DOHH2 (cell line): ENCODE data around the gene MLLT10.

Experiments used
- H3F3A ChIP-seq: fragments of 200-600 bp; sonication (generic), shearing (Covaris generic); 2 replicates; pipeline ENCODE4 v1.6.0; 2016; ENCODE audit warnings: antibody characterized with exemption, mild to moderate bottlenecking; ENCODE audit not compliant: control insufficient read depth, insufficient read depth
- H3K27ac ChIP-seq: fragments of 200-600 bp; sonication (generic); 2 replicates; pipeline ENCODE4 v1.5.1; 2014; ENCODE audit warnings: low read depth, mild to moderate bottlenecking, low read length, moderate library complexity
- H3K27me3 ChIP-seq: fragments of 200-600 bp; sonication (generic); 2 replicates; pipeline ENCODE4 v1.6.1; 2014; ENCODE audit warnings: mild to moderate bottlenecking, low read length, mixed read lengths; ENCODE audit not compliant: control insufficient read depth
- H3K36me3 ChIP-seq: fragments of 200-600 bp; sonication (generic); 2 replicates; pipeline ENCODE4 v1.6.1; 2014; ENCODE audit warnings: mild to moderate bottlenecking, low read length, moderate library complexity, mixed read lengths; ENCODE audit not compliant: control insufficient read depth
- H3K4me1 ChIP-seq: fragments of 200-600 bp; sonication (generic); 2 replicates; pipeline ENCODE4 v1.6.1; 2014; ENCODE audit warnings: mild to moderate bottlenecking, low read length, mixed read lengths; ENCODE audit not compliant: control insufficient read depth
- H3K4me2 ChIP-seq: fragments of 200-600 bp; sonication (generic); 2 replicates; pipeline ENCODE4 v1.6.0; 2014; ENCODE audit warnings: mild to moderate bottlenecking, low read length, moderate library complexity
- H3K4me3 ChIP-seq: fragments of 200-600 bp; sonication (generic); 2 replicates; pipeline ENCODE4 v1.5.1; 2014; ENCODE audit warnings: mild to moderate bottlenecking, low read length, mixed read lengths
- H3K79me2 ChIP-seq: fragments of 200-600 bp; sonication (generic); 2 replicates; pipeline ENCODE4 v1.6.1; 2014; ENCODE audit warnings: mild to moderate bottlenecking, low read length, mixed read lengths; ENCODE audit not compliant: control insufficient read depth
- H3K9me2 ChIP-seq: fragments of 200-600 bp; sonication (generic); replicated peaks from 2 replicates; pipeline ENCODE4 v1.6.1; 2014; ENCODE audit warnings: mild to moderate bottlenecking, low read length, mixed read lengths; ENCODE audit not compliant: control insufficient read depth
- H3K9me3 ChIP-seq: fragments of 200-600 bp; sonication (generic); 2 replicates; pipeline ENCODE4 v1.6.1; 2014; ENCODE audit warnings: antibody characterized with exemption, low read length, mixed read lengths; ENCODE audit not compliant: control insufficient read depth, insufficient read depth
- H4K20me1 ChIP-seq: fragments of 200-600 bp; sonication (generic); 2 replicates; pipeline ENCODE4 v1.6.0; 2014; ENCODE audit warnings: low read depth, mild to moderate bottlenecking, antibody characterized with exemption, low read length, moderate library complexity; ENCODE audit not compliant: control insufficient read depth, insufficient read depth
- EZH2phosphoT487 ChIP-seq: fragments of 200-600 bp; sonication (generic); IDR thresholded peaks from 2 replicates; pipeline ENCODE4 v1.6.1; 2017; ENCODE audit warnings: borderline replicate concordance, mild to moderate bottlenecking, antibody characterized with exemption, low read length, moderate library complexity, mixed read lengths
- TF ChIP-seq, protein P1 (sequence below): fragments of 200-600 bp; sonication (generic); IDR thresholded peaks from one replicate; pipeline ENCODE4 v1.5.1; 2014; ENCODE audit warnings: antibody characterized with exemption, mild to moderate bottlenecking, low read depth, low read length; ENCODE audit not compliant: poor library complexity, severe bottlenecking

MLLT10 gene

GRCh38 chr10:21497177-21497807 lies 36.7 kb upstream of the MLLT10 start:
- H3K4me3 ChIP-seq: peak overlapping the region; percentile 79
- no peaks in the 10 kb centered on the region for H3K9me2 ChIP-seq
- H3K9me3 ChIP-seq: no peaks in the 10 kb centered on the region
- H3F3A ChIP-seq: 0 out of 2 replicates have a peak, but pooled peaks cover 4% of the 10 kb centered on the region
- peaks cover 34% of the 10 kb centered on the region for H3K4me1 ChIP-seq
- no peaks in the 10 kb centered on the region for H3K36me3 ChIP-seq
- H3K79me2 ChIP-seq: no peaks in the 10 kb centered on the region
- no peak; the same call in 1 of the 2 replicates for TF ChIP-seq EZH2phosphoT487
- TF ChIP-seq, protein P1, sequence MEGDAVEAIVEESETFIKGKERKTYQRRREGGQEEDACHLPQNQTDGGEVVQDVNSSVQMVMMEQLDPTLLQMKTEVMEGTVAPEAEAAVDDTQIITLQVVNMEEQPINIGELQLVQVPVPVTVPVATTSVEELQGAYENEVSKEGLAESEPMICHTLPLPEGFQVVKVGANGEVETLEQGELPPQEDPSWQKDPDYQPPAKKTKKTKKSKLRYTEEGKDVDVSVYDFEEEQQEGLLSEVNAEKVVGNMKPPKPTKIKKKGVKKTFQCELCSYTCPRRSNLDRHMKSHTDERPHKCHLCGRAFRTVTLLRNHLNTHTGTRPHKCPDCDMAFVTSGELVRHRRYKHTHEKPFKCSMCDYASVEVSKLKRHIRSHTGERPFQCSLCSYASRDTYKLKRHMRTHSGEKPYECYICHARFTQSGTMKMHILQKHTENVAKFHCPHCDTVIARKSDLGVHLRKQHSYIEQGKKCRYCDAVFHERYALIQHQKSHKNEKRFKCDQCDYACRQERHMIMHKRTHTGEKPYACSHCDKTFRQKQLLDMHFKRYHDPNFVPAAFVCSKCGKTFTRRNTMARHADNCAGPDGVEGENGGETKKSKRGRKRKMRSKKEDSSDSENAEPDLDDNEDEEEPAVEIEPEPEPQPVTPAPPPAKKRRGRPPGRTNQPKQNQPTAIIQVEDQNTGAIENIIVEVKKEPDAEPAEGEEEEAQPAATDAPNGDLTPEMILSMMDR: no peak
- no peaks in the 10 kb centered on the region for H4K20me1 ChIP-seq
- peaks cover 81% of the 10 kb centered on the region for H3K27me3 ChIP-seq
- no peak overlapping the region for H3K27ac ChIP-seq
- H3K4me2 ChIP-seq: peak overlapping the region; percentile 97

DNA sequence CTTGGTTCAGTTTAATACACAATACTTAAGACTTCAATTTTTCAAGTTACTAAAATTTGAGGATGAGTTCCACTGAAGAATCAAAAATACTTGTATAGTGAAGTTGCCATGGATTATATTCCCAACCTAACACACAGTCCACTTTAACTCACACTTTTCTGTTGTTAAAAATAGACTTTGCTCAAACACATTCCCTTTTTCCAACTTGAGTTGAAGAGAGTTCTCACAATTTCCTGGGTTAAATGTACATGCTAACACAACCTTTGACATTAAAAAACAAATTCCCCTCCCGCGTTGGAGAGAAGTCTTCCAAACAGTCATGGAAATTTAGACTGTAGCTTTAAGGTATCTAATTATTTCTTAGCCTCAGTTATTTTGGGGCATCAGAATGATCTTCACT lies 35.7 kb upstream of the MLLT10 start:
- Histone ChIP-seq H3K4me1 (peaks cover 34% of the 10 kb centered on the region), H4K20me1 (no peaks in the 10 kb centered on the region), H3K9me2 (no peaks in the 10 kb centered on the region), H3K79me2 (no peaks in the 10 kb centered on the region), H3K4me2 (no peak overlapping the region), H3K36me3 (no peaks in the 10 kb centered on the region), H3K27me3 (peaks cover 84% of the 10 kb centered on the region), H3K27ac (no peak overlapping the region), H3K4me3 (no peak overlapping the region), H3K9me3 (no peaks in the 10 kb centered on the region), H3F3A (0 out of 2 replicates have a peak, but pooled peaks cover 4% of the 10 kb centered on the region)
- no peak for TF ChIP-seq EZH2phosphoT487
- TF ChIP-seq, protein P1: no peak

DNA sequence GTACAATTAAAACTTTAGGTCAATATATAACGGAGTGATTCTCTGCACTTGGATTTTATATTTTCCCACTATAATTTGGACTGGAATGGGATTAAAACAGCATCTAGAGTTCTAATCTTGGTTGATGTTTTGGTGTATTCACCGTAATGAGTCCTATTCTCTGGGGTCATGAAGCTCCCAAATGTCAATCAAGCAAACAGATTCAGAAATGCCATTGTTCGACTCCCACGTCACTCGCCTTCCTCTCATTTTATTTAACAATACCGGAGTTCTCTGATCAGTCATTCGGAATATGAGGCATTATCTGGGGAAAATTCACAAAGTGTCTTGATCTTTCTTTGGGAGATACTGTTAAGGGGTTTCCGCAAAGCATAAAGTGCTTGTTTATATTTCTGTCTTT lies 35.0 kb upstream of the MLLT10 start:
- Histone ChIP-seq H3K9me3 (no peaks in the 10 kb centered on the region), H3K36me3 (no peaks in the 10 kb centered on the region), H3K27me3 (peaks cover 86% of the 10 kb centered on the region), H3K4me2 (no peak overlapping the region), H3K4me3 (no peak overlapping the region), H3K27ac (no peak overlapping the region), H3K79me2 (no peaks in the 10 kb centered on the region), H3F3A (0 out of 2 replicates have a peak, but pooled peaks cover 4% of the 10 kb centered on the region), H3K4me1 (peaks cover 31% of the 10 kb centered on the region), H3K9me2 (no peaks in the 10 kb centered on the region), H4K20me1 (no peaks in the 10 kb centered on the region)
- no peak for TF ChIP-seq EZH2phosphoT487
- TF ChIP-seq, protein P1: no peak
